Choroid plexus epithelial cell (primary cell): ENCODE data around the gene MYLK4.

Source experiments
- DNase-seq: peaks from one replicate; pipeline ENCODE4 v3.0.0-alpha.2; 2010; ENCODE audit warnings: low read depth
- H3K4me3 ChIP-seq: 2 replicates; pipeline ENCODE4 v1.5.1; 2011; ENCODE audit warnings: low read depth, mild to moderate bottlenecking, control low read depth, low read length, moderate library complexity
- CTCF ChIP-seq: conservative IDR thresholded peaks from 2 replicates; pipeline ENCODE4 v1.5.1; 2011; ENCODE audit warnings: low read depth, mild to moderate bottlenecking, control low read depth, inconsistent platforms, low read length, moderate library complexity

Gene MYLK4

GRCh38 chr6:2634139-2634964, 116.4 kb downstream of the MYLK4 start:
- peak overlapping the region; percentile 49 for H3K4me3 ChIP-seq
- peak; percentile 95 for DNase-seq
- TF ChIP-seq CTCF: peak; percentile 97

GRCh38 chr6:2633736-2634135, 117.0 kb downstream of the MYLK4 start:
- no peak for DNase-seq
- TF ChIP-seq CTCF: no peak
- H3K4me3 ChIP-seq: peak overlapping the region; percentile 49

- peak; percentile 11 for DNase-seq
- TF ChIP-seq CTCF: no peak
- H3K4me3 ChIP-seq: no peak overlapping the region
Measured at GRCh38 chr6:2632976-2633584, 117.6 kb downstream of the MYLK4 start.

GRCh38 chr6:2632368-2632767, 118.4 kb downstream of the MYLK4 start:
- no peak for TF ChIP-seq CTCF
- H3K4me3 ChIP-seq: no peak overlapping the region
- DNase-seq: peak; percentile 8

GRCh38 chr6:2630891-2631571, 119.7 kb downstream of the MYLK4 start:
- DNase-seq: peak; percentile 94

GRCh38 chr6:2630359-2630758, 120.4 kb downstream of the MYLK4 start:
- no peak for TF ChIP-seq CTCF
- no peak overlapping the region for H3K4me3 ChIP-seq
- DNase-seq: peak; percentile 98

More at GRCh38 chr6:2630891-2631571, 119.7 kb downstream of the MYLK4 start:
- no peak overlapping the region for H3K4me3 ChIP-seq
- TF ChIP-seq CTCF: no peak
